ENCODE results near the gene EHD3.

- TF ChIP-seq YY1 (IDR thresholded peaks at IDR 0.05; ENCODE audit: low read depth) = no peak
- TF ChIP-seq TAF1 (IDR thresholded peaks at IDR 0.05; ENCODE audit: low read depth) = no peak
- TF ChIP-seq EGR1 (IDR thresholded peaks at IDR 0.05) = no peak
- TF ChIP-seq RAD21 (IDR thresholded peaks at IDR 0.05; ENCODE audit: low read depth) = no peak
- TF ChIP-seq REST (IDR thresholded peaks at IDR 0.05; ENCODE audit: low read depth) = no peak
- TF ChIP-seq, protein P1, sequence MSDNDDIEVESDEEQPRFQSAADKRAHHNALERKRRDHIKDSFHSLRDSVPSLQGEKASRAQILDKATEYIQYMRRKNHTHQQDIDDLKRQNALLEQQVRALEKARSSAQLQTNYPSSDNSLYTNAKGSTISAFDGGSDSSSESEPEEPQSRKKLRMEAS (IDR thresholded peaks at IDR 0.05) = no peak
Observed at GRCh38 chr2:31227711-31228125, 6.2 kb upstream of the EHD3 start.
